Testis (tissue), 2 donors: ENCODE data around the gene PTPRG.

ENCODE experiments used
- POLR2A ChIP-seq: fragments of 450-650 bp; IDR thresholded peaks from one replicate; pipeline ENCODE4 v1.6.1; 2017; ENCODE audit warnings: antibody characterized with exemption, mild to moderate bottlenecking, moderate library complexity
- TF ChIP-seq, protein P1 (sequence below), 3 experiments: fragments of 450-650 bp in 2 of 3; fragments of 200-600 bp in 1 of 3; sonication (generic) in 1 of 3; IDR thresholded peaks; one replicate each; pipeline ENCODE4 v1.5.1; 2016 to 2019; ENCODE audit warnings: antibody characterized with exemption in 3 of 3, mild to moderate bottlenecking in 2 of 3, moderate library complexity in 1 of 3

DNA sequence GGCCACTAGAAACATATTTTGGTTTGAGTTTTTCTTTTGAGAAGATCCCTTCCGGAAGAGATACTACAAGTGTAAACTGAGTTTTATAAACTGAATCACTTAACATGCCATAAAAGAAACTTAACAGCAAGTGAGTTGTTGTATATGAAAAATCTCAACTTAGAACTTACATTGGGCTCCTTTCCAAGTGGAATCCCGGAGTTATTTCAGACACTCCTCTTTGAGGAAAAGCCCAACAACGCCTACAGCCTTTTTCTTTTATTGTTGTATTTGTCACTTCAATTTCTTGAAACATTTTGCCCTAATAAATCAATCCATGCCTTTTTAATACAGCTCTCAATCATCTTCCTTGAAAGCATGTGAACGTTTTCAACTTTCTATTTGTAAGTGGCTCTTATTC, 674.6 kb downstream of the PTPRG start:
- TF ChIP-seq, protein P1, sequence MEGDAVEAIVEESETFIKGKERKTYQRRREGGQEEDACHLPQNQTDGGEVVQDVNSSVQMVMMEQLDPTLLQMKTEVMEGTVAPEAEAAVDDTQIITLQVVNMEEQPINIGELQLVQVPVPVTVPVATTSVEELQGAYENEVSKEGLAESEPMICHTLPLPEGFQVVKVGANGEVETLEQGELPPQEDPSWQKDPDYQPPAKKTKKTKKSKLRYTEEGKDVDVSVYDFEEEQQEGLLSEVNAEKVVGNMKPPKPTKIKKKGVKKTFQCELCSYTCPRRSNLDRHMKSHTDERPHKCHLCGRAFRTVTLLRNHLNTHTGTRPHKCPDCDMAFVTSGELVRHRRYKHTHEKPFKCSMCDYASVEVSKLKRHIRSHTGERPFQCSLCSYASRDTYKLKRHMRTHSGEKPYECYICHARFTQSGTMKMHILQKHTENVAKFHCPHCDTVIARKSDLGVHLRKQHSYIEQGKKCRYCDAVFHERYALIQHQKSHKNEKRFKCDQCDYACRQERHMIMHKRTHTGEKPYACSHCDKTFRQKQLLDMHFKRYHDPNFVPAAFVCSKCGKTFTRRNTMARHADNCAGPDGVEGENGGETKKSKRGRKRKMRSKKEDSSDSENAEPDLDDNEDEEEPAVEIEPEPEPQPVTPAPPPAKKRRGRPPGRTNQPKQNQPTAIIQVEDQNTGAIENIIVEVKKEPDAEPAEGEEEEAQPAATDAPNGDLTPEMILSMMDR (IDR thresholded peaks at IDR 0.05) = no peak
- TF ChIP-seq POLR2A = no peak
